GM04504 (cell line): ENCODE data around the gene YBX1.
"Not testable (repeated sequence)": the region's sequence is repeated elsewhere in the genome, so short reads cannot be mapped to it uniquely, and the experiment has no call there.

Experiments used
- DNase-seq: peaks from one replicate; pipeline ENCODE4 v3.0.0-alpha.2; 2012; ENCODE audit warnings: low read depth

YBX1 gene

DNA sequence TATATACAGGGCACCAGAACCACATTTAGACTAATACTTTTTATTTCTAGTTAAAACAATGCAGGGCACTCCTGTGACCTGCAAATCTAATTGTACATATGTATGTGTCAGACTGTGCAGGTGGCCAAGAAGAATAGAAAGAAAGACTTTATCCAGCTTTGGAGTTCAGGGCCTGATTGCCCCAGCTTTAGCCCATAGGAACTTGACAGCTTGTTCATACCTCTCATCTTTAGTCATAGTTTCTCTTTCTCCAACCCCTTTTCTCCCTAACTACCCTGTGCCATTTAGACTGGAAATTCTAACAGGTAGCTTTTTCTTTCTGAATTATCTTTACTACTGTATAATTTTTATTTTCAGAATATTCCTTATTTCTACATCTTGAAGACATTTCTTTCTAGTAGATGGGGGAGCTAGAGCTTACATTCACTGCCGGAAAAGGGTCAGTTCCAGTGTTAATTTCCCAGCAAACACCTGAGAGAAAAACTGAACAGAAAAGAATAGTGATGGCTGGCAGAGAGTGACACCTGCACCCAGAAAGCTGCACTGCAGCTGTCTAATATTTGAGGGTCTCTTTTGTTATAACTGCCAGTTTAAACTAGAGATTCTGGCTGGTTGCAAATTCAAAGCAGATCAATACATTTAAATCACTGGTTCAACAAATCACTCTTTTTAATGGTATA lies 8.4 kb downstream of the YBX1 start:
- DNase-seq = no peak

DNA sequence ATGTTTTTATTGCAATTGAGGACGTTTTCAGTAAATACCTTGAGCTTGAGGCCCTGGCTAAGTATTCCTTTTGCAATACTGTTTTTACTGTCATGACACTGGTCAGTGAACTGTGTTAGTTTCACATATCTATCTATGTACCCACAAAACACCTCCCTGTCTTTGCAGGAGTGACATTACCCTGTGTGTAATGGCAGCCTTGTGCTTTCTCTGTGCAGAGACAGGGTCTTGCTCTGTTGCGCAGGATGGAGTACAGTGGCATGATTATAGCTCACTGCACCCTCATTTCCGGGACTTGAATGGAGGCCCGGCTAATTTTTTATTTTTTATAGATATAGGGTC lies 8.9 kb downstream of the YBX1 start:
- DNase-seq = no peak

DNA sequence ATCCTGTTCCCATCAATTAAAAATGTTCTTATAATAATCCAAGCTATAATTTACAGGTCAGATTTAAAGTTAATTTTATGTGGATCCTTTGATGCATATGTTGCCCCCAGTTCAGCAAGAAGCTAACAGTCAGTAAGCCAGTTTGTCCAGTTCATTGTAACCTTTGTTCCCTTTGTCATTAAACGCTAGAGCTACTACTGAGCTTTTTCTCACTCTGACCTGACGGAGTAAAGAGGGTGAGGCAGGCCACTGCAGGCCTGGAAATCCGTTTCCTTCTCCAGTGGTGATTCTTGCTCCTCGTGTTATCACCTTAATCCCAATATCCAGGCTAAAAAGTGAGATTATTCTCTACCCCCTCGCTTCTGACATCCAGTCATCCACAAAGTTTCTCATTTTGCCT lies 10.2 kb downstream of the YBX1 start:
- no peak for DNase-seq

DNA sequence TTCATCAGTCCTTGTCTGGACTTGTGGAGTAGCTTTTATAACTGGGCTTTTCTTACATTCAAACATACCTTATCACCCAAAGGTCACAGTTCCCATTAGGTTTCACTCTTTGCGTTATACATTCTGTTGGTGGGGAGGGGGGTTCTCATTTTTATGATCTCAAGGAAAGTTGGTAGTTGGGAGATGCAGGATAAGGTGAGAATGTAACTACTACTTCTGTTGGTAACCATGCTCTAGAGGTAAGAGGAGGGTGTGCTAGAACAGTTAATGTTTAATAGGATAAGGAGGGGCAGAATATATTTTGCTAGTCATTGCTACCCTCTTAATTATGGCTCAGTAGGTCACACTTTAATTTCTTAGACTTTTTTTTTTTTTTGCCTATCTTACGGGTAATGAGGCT lies 10.7 kb downstream of the YBX1 start:
- DNase-seq = no peak

DNA sequence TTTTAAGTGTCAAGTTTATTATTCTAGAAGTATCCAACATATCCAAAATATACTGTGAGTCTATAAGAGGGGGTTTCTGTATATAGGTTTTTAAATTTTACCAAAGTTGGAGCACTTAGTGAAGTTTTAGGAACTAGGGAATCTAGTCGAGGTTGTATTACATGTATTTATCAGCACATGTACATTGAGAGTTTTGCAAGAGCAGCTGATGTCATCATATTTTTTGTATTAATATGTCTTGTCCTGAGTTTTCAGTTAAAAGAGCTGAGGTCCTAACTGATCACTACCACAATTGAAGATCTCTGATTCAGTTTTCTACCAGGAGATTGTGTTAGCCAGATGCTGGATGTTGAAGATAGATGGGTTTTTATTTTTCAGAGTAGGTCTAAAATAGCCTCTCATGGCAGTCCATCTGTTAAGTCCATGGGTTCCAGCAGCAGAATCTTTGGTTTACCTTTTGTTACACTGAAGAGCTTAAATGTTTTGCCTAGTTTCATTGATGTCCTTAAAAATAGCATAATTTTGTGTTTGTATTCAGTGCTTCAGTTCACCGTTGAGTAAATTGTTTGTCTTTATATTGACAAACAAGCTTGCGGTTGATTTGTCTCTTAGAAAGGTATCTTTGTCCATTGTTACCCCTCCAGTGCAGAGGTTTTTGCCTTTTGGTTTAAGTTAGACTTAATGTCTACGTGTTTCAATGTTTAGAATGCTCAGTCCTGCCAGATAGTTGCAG lies 16.0 kb downstream of the YBX1 start:
- DNase-seq = no peak

DNA sequence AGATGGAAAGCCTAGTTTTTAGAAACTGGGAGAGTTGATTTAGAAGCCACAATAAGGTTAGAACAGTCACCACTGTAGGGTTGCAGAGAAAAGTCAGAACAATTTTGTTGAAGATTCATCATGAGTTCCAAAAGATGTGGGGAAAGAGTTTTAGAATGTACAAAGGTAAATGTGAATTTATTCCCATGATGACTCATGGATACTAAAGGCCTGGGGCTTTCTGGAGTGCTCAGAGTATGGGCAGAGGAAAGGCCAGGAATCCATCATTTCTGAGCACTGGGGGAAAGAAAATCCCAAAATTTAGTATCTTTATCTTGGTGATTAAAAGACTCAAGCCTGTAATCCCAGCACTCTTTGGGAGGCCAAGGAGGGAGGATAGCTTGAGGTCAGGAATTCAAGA lies 17.8 kb downstream of the YBX1 start:
- DNase-seq = no peak

DNA sequence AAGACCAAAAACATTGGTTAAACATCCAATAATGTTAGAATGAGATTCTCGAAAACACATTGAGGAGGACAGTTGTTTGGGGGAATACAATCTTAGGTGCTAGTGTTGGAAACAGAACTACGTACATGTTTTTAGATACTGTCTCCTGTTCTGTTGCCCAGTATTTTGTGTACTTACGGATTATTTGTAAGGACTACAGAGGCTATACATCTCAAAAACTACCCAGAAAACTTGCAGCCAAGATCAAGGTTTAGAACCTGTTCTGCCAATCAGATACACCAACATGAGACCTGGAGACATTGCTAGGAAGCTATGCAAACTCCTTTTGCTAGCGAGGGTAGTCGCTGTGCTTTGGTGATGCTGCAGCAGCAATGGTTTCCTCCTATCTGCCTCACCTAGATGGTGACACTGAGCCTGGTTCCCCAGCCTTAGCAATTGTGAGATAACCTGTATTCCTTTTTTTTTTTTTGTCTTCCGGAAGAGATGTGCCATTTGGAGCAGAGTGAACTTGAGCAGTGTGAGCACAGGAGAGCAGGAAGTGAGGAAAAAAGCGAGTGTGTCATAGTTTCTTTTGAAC lies 21.8 kb downstream of the YBX1 start:
- no peak for DNase-seq

DNA sequence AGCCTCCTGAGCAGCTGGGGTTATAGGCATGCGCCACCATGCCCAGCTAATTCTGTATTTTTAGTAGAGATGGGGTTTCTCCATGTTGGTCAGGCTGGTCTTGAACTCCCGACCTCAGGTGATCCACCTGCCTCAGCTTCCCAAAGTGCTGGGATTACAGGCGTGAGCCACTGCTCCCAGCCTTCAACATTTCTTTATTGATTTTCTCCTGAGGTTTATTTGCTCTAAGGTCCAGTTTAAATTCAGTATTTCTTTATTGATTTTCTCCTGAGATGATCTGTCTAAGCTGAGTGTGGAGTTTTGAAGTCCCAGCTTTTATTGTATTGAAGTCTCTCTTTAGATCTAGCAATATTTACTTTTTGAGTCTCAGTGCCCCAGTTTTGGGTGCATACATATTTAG lies 30.6 kb downstream of the YBX1 start:
- DNase-seq = not testable (repeated sequence)

DNA sequence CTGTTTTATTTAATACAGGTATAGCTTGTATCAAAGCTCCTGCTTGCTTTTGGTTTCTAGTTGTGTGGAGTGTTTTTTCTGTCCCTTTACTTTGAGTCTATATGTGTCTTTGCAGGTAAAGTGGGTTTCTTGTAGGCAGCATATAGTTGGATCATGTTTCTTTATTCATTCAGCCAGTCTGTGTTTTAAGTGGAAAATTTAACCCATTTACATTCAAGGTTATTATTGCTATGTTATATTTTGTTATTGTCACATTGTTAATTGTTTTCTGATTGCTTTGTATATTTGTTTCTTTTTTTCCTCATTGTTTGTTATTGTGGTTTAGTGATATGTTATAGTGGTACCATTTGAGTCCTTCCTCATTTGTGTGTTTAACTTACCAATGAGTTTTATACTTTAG lies 31.1 kb downstream of the YBX1 start:
- DNase-seq = no peak

DNA sequence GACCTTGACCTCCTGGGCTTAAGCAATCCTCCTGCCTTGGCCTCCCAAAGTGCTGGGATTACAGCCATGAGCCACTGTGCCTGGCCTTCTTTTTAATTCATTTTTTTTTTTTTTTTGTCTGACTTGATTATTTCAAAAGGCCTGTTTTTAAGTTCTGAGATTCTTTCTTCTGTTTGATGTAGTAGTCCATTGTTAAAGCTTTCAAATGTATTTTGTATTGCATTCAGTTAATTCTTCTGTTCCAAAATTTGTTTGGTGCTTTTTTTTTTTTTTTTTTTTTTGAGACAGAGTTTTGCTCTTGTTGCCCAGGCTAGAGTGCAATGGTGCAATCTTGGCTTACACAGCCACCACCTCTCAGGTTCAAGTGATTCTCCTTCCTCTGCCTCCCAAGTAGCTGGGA lies 32.2 kb downstream of the YBX1 start:
- not testable (repeated sequence) for DNase-seq

DNA sequence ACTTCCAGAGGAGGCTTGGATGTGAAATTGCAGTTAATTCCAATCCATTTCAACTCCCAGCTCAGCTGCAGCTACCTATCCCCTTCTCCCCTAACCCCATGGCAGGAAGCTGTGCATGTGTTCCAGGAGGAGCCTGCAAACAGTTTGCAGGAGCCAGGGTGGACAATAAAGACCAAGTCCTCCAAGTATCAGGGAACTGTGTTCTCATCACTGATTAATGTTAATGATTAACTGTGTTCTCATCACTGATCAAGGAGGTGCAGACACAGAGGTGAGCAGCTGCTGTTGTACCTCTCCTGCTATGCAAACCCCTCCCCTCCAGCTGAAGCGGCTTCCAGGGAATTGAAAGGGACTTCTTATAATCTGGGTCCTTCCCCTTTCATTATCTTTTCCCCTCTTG lies 38.6 kb downstream of the YBX1 start:
- DNase-seq = no peak

DNA sequence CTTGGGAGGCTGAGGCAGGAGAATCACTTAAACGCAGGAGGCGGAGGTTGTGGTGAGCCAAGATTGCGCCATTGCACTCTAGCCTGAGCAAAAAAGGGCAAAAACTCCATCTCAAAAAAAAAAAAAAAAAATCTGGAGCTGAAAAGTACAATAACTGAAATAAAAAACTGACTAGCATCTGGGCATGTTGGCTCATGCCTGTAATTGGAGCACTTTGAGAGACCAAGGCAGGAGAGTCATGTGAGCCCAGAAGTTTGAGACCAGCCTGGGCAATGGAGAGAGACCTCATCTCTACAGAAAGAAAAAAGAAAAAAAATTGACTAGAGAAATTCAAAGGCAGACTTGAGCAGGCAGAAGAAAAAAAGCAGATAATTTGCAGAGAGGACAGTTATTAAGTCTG lies 39.7 kb downstream of the YBX1 start:
- DNase-seq = no peak

DNA sequence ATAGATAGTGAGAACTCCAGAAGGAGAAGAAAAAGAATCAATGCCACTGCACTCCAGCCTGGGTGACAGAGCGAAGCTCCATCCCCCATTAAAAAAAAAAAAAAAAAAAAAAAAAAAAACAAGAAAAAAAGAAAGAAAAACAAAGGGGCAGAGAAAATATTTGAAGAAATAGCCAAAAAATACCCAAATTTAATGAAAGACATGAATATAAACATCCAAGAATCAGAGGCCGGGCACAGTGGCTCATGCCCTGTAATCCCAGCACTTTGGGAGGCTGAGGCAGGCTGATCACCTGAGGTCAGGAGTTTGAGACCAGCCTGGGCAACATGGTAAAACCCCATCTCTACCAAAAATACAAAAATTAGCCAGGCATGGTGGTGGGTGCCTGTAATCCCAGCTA lies 40.2 kb downstream of the YBX1 start:
- not testable (repeated sequence) for DNase-seq

DNA sequence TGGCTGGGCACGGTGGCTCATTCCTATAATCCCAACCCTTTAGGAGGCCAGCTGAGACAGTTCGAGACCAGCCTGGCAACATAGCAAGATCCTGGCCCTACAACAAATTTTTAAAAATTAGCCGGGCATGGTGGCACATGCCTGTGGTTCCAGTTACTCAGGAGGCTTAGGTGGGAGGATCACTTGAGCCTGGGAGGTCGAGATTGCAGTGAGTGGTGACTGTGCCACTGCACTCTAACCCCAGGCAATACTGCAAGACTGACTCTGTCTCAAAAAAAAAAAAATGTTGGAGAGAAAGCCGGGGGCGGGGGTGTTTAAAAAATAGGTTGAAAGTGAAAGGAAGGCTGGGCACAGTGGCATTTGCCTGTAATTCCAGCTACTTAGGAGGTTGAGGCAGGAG lies 41.3 kb downstream of the YBX1 start:
- no peak for DNase-seq

DNA sequence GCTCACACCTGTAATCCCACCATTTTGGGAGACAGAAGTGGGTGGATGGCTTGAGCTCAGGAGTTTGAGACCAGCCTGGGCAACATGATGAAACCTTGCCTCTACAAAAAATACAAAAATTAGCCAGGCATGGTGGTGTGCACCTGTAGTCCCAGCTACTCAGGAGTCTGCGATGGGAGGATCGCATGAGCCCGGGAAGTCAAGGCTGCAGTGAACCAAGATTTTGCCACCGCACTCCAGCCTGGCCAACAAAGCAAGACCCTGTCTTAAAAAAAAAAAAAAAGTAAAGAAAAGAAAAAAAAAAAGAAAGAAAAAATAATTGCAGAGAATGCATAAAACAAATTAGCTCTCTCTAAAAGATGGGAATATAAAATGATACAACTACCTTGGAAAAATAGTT lies 43.6 kb downstream of the YBX1 start:
- not testable (repeated sequence) for DNase-seq

DNA sequence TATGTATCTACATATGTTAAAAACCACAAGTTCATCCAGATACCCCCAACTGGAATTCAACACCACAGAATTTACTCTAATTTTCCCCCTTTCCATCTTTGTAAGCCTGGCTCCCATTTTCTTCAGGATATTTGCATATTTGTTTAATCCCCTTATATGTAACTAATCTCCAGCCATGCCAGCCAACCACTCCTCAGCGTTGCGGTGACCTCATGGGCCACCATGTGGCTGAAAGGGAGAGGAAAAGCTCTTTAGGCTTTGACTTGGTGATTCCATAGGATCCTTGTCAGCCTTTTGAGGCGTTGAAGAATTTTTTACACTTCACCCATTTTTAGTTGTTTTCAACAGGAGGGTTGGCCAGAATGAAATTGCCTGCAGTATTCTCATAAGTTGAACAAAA lies 47.8 kb downstream of the YBX1 start:
- no peak for DNase-seq

DNA sequence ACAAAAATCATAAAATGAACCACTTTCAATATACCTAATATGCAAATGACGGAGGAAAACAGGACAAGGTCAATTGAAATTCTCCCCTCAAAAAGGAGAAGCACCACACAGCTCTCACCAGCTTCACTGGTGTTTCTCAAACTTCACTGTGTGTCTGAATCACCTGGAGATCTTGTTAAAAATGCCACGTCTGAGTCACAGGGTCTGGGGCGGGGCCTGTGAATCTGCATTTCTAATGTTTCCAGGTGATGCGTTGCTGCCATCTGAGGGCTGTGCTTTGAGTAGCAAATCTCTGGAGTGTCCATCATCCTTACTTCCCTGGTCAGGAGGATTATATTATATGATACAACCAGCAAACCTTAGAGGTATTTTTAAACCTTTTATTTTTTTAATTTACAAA lies 48.8 kb downstream of the YBX1 start:
- no peak for DNase-seq

DNA sequence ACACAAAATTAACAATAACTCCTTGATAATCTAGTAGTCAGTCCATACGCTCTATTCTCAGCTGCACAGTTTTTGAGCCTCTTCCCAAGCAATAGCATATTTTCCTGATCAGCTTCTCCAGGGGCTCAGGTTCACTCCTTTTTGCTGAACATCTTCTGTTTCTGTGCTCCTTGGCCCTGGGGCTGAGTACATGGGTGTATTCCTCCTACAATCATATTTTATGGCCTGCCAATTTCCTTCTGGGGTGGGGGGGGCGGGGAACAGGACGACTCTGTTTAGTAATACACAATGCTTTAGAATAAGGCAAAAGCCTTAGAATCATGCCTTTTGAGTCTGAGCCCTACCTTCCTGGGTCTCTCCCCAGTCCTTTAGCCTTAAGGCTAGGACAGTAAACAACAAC lies 49.4 kb downstream of the YBX1 start:
- DNase-seq = no peak

DNA sequence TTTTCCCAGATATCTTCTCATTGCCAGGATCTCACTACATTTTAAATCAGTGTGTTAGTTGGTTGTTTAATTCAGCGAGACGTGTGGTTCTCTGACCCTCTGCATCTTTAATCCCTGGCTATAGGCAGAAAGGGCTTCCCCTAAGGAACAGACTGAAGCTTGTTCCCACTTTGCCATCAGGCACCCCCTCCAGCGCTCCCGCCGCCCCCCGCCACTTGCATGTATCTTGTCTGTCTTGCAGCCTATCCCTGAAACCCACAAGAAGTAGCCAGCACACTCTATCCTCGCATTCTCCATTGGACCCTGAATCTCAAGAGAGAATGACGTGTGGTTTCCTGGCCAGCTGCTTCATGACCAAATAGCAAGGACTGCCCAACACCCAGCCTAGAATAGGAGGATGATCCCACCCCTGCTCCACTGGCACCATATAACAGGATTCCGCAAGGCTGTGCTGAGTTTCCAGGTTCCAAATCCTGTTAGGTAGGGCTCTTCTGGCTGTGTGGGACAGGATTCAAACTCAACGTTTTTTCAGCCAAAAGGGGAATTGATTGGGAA lies 50.0 kb downstream of the YBX1 start:
- DNase-seq = no peak

DNA sequence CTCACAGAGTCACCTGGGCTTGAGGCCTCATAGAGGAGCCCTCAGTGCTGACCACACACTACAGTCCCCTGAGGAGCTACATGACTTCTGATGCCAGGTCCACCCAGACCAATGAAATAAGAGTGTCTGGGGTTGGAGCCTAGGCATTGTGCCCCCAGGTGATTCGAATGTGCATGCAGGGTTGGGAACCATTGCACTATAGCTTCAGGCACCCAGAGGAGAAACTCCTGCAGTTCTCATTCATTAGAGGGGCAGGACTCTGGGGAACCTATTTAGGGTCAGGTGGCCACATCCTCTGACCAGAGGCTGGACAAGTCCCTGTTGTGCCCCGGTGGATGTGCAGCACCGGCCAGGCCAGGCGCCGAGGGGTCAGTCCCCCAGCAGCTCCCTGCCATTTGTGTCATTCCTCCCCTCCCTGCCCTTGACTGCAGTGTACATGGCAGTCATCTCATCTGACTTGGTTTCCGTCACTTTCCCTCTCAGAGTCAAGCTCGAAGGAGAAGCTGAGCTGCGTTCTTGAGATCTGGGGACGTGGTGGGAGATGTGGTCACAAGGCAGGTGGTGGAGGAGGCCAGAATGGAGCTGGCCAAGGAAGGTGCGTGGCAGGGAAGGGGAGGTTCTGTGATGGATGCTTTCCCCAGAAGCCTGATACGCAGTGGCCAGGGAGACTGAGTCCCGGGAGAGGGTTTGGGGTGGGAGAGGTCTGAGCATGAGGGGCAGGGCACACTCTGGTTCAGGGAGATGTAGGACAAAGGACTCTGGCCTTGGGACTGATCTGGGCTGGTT lies 51.4 kb downstream of the YBX1 start:
- no peak for DNase-seq

DNA sequence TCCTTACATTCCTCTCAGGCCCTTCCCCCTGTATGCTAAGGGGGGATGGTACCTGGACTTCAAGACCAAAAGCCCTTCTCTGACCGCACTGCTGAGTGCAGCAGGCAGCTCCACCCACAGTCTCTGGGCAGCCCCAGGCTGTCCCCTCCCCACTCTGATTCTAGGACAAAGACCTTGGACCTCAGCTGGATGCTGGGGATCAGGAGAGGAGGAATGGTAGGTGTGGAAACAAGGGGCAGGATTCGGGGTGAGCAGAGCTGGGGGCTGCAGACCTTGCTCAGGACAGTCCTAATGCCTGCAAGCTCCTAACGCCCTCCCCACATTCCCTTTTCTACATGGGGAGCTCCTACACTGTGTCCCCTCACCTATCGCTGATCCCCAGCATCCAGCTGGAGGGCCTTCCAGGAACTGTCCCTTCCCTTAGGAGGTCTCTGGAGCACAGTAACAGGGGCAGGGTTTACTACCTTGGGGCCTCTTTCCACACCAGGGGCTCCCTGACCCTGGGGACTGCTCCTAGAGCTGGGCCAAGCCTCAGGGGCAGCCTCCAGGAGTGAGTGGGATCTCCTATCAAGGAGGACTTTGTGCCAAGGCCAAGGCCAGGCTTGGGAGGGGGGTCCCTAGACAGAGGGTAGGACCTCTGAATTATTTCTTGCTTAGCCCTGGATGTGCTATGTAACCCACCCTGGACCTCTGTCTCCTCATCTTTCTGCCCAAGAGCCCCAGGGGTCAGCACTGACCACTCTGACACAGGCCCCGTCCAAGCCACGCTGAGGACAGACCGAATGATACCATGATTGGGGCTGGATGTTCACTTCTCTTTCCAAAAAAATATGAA lies 52.2 kb downstream of the YBX1 start:
- no peak for DNase-seq

DNA sequence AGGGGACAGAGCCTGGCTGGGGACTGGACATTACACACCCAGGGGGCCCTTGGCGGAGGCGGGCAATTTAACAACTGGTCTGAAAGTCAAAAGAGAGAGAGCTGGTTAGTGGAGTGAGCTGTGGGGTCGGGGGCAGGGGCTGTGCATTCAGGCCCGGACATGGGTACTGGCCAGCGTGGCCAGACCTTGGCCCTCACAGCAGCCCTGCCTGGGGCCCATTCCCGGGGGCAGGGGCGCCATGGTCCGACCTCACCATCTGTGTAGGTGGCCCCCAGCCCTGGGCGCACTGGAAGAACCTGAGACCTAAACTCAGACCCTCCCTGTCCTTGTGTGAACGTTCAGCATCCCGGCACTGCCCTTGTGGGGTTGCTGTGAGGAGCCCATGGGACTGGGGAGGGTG lies 52.8 kb downstream of the YBX1 start:
- DNase-seq = no peak
